Measurements from ENCODE around the gene ABCC4.

ABCC4 gene

DNA sequence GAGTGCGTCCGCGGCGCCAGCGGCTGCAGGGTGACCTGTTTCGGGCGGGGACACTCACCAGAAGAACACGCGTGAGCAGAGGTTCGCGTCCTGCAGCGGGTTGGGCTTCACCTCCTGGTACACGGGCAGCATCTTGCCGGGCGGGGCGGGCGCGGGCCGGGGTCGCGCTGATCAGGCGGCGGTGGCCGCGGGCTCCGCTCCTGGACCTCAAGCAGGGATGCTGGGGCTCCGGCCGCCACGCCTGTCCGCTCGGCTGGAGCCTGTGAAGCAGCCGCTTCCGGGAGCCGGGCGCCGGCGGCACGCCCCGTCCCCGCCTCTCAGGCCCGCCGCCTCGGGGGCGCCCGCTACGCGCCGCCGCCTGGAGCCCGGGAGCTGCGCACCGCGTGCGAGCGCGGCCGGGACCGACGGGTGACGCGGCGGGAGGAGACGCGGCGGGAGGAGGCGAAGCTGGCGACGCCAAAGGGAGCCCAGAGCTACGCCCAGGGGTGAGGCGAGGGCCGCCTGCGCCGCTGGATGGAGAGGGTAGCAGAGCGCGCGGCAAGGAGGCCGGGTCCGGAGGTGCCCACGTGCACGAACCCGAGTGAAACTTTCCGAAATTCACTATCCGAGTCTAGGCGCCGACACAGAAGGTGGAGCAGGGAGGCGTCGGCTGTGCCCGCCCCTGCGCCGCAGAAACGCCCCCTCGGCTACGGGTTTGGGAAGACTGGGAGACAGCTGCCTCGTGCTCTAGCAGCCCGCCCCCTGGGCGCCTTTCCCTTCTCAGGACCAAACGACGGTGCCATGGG is at the start of gene ABCC4 (continued):
- TF ChIP-seq, protein P1, sequence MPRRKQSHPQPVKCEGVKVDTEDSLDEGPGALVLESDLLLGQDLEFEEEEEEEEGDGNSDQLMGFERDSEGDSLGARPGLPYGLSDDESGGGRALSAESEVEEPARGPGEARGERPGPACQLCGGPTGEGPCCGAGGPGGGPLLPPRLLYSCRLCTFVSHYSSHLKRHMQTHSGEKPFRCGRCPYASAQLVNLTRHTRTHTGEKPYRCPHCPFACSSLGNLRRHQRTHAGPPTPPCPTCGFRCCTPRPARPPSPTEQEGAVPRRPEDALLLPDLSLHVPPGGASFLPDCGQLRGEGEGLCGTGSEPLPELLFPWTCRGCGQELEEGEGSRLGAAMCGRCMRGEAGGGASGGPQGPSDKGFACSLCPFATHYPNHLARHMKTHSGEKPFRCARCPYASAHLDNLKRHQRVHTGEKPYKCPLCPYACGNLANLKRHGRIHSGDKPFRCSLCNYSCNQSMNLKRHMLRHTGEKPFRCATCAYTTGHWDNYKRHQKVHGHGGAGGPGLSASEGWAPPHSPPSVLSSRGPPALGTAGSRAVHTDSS (tag by site-specific recombination; IDR thresholded peaks at IDR 0.05): no peak
- TF ChIP-seq ZNF558 (tag by site-specific recombination; IDR thresholded peaks at IDR 0.05) (0 out of 2 replicates have a peak, but pooled peaks have one; percentile 15), SP3 (tag by site-specific recombination; IDR thresholded peaks at IDR 0.05) (peak; percentile 78), KLF9 (tag by site-specific recombination; IDR thresholded peaks at IDR 0.05; ENCODE audit: low read depth) (peak; percentile 92), ZNF501 (tag by site-specific recombination; IDR thresholded peaks at IDR 0.05) (peak; percentile 69; the same call in 1 of the 2 replicates), ZBTB20 (tag by site-specific recombination; IDR thresholded peaks at IDR 0.05) (peak; percentile 74; the same call in 1 of the 2 replicates), ZNF768 (tag by site-specific recombination; IDR thresholded peaks at IDR 0.05) (no peak), ZNF311 (tag by site-specific recombination; IDR thresholded peaks at IDR 0.05; ENCODE audit: borderline replicate concordance) (no peak), ZNF660 (tag by site-specific recombination; IDR thresholded peaks at IDR 0.05) (peak; percentile 47), KLF1 (tag by site-specific recombination; IDR thresholded peaks at IDR 0.05) (peak; percentile 62), ZNF391 (tag by site-specific recombination; IDR thresholded peaks at IDR 0.05; ENCODE audit: borderline replicate concordance, low read depth) (peak; percentile 20; the same call in 1 of the 2 replicates), IKZF3 (tag by site-specific recombination; IDR thresholded peaks at IDR 0.05) (peak; percentile 61), ZNF366 (tag by site-specific recombination; conservative IDR thresholded peaks at IDR 0.05) (peak; percentile 36; the same call in 1 of the 2 replicates), ZSCAN30 (tag by site-specific recombination; IDR thresholded peaks at IDR 0.05) (peak; percentile 61; the same call in 1 of the 2 replicates), ZNF423 (tag by site-specific recombination; IDR thresholded peaks at IDR 0.05) (0 out of 2 replicates have a peak, but pooled peaks have one; percentile 50), ZNF555 (tag by site-specific recombination; conservative IDR thresholded peaks at IDR 0.05) (no peak), ZBTB8A (tag by site-specific recombination; IDR thresholded peaks at IDR 0.05) (peak; percentile 95), SP7 (tag by site-specific recombination; IDR thresholded peaks at IDR 0.05) (no peak), SP2 (tag by site-specific recombination; IDR thresholded peaks at IDR 0.05) (peak; percentile 84)
- TF ChIP-seq, protein P2, sequence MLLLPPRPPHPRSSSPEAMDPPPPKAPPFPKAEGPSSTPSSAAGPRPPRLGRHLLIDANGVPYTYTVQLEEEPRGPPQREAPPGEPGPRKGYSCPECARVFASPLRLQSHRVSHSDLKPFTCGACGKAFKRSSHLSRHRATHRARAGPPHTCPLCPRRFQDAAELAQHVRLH (tag by site-specific recombination; IDR thresholded peaks at IDR 0.05): 0 out of 2 replicates have a peak, but pooled peaks have one; percentile 15
- TF ChIP-seq, protein P3, sequence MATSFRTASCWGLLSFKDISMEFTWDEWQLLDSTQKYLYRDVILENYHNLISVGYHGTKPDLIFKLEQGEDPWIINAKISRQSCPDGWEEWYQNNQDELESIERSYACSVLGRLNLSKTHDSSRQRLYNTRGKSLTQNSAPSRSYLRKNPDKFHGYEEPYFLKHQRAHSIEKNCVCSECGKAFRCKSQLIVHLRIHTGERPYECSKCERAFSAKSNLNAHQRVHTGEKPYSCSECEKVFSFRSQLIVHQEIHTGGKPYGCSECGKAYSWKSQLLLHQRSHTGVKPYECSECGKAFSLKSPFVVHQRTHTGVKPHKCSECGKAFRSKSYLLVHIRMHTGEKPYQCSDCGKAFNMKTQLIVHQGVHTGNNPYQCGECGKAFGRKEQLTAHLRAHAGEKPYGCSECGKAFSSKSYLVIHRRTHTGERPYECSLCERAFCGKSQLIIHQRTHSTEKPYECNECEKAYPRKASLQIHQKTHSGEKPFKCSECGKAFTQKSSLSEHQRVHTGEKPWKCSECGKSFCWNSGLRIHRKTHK (tag by site-specific recombination; IDR thresholded peaks at IDR 0.05): no peak
- TF ChIP-seq, protein P4, sequence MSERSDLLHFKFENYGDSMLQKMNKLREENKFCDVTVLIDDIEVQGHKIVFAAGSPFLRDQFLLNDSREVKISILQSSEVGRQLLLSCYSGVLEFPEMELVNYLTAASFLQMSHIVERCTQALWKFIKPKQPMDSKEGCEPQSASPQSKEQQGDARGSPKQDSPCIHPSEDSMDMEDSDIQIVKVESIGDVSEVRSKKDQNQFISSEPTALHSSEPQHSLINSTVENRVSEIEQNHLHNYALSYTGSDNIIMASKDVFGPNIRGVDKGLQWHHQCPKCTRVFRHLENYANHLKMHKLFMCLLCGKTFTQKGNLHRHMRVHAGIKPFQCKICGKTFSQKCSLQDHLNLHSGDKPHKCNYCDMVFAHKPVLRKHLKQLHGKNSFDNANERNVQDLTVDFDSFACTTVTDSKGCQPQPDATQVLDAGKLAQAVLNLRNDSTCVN (tag by site-specific recombination; optimal IDR thresholded peaks at IDR 0.05): peak; percentile 90
- TF ChIP-seq, protein P5, sequence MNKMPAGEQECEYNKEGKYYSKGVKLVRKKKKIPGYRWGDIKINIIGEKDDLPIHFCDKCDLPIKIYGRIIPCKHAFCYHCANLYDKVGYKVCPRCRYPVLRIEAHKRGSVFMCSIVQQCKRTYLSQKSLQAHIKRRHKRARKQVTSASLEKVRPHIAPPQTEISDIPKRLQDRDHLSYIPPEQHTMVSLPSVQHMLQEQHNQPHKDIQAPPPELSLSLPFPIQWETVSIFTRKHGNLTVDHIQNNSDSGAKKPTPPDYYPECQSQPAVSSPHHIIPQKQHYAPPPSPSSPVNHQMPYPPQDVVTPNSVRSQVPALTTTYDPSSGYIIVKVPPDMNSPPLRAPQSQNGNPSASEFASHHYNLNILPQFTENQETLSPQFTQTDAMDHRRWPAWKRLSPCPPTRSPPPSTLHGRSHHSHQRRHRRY (tag by site-specific recombination; IDR thresholded peaks at IDR 0.05): no peak
- TF ChIP-seq, protein P6, sequence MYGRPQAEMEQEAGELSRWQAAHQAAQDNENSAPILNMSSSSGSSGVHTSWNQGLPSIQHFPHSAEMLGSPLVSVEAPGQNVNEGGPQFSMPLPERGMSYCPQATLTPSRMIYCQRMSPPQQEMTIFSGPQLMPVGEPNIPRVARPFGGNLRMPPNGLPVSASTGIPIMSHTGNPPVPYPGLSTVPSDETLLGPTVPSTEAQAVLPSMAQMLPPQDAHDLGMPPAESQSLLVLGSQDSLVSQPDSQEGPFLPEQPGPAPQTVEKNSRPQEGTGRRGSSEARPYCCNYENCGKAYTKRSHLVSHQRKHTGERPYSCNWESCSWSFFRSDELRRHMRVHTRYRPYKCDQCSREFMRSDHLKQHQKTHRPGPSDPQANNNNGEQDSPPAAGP (tag by site-specific recombination; IDR thresholded peaks at IDR 0.05): peak; percentile 86
- TF ChIP-seq, protein P7, sequence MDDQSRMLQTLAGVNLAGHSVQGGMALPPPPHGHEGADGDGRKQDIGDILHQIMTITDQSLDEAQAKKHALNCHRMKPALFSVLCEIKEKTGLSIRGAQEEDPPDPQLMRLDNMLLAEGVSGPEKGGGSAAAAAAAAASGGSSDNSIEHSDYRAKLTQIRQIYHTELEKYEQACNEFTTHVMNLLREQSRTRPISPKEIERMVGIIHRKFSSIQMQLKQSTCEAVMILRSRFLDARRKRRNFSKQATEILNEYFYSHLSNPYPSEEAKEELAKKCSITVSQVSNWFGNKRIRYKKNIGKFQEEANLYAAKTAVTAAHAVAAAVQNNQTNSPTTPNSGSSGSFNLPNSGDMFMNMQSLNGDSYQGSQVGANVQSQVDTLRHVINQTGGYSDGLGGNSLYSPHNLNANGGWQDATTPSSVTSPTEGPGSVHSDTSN (CRISPR knock-in tag; IDR thresholded peaks at IDR 0.05): peak; percentile 66; the same call in 1 of the 2 replicates
